ENCODE measurements around the gene SELENON. TPM values are rescaled to one million over a fixed set of nuclear protein-coding genes. Genes with fewer than 3 reads are reported as not detected.
"Not testable (repeated sequence)": the region's sequence is repeated elsewhere in the genome, so short reads cannot be mapped to it uniquely, and the experiment has no call there.

Gene SELENON
- total RNA-seq, 1 donor from 2014 or later, result 45.7 TPM

DNA sequence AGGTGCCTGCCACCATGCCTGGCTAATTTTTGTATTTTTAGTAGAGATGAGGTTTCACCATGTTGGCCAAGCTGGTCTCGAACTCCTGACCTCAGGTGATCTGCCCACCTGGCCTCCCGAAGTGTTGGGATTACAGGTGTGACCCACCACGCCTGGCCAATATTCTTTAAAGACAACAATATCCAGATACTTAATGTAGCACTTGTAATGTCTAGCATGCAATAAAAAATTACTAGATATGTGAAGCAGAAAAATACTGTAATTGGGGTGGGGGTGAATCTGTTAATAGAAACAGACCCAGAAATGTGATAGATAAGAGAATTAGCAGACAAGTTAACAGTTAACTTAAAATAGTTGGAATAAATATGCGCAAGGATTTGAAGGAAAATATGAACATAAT, 39.8 kb downstream of the SELENON start:
- ATAC-seq; DNase-seq (ENCODE audit: missing footprints): not testable (repeated sequence)
- intact Hi-C loops (cut with DNase I), result loop anchor here (5.0 kb wide), 1 partner anchor 157 kb away; the partner anchor contains the start of gene PAFAH2

- ATAC-seq, result no peak
- intact Hi-C loops (cut with DNase I), result loop anchor here (5.0 kb wide), 1 partner anchor 154 kb away; the partner anchor contains the start of gene PAFAH2
- DNase-seq (ENCODE audit: missing footprints), result no peak
Observed at GRCh38 chr1:25843483-25843882, 43.5 kb downstream of the SELENON start.

DNA sequence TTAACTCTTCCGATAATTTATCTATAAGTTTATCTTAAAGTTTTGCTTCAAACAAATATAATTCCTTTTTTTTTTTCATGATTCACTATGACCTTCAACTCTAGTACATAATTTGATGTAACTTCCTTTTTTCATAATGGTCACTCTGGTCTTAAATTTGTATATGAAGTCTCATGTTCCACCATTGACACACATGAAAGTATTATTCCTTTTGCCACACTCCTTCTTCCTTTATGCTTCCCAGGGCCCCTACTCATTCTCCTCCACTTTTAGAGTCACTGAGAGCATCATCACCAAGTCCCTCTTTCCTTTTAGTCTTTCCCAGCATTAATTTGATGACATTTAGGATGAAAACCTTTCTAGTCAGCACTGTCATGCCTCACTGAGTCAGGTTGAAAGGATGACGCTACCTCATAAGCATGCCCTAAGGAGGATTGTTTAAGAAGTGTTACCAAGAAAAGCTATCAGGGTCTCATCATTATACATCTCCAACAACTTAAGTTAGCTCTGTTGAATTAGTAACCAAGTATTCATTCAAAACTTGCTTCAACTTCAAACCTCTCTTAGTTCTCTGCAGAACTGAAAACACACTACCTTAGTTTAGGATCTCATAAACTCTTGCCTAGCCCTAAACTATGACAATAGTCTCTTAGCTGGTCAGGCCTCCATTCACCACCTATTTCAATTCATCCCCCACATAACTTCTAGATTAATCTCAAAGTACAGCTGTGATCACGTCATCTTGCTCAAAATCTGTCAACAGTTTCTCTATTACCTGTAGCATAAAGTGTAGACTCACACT, 44.7 kb downstream of the SELENON start:
- no peak for ATAC-seq

GRCh38 chr1:25845664-25846063, 45.7 kb downstream of the SELENON start:
- DNase-seq (ENCODE audit: missing footprints) (no peak), ATAC-seq (no peak)
- intact Hi-C loops (cut with DNase I), result no loop called here

More for the DNA sequence above, 44.7 kb downstream of the SELENON start:
- intact Hi-C loops (cut with DNase I), result loop anchor here (5.0 kb wide), 1 partner anchor 153 kb away; the partner anchor contains the start of gene PAFAH2
- DNase-seq (ENCODE audit: missing footprints), result no peak

GRCh38 chr1:25847929-25848328, 47.9 kb downstream of the SELENON start:
- intact Hi-C loops (cut with DNase I), result no loop called here
- no peak for DNase-seq (ENCODE audit: missing footprints)
- no peak for ATAC-seq

DNA sequence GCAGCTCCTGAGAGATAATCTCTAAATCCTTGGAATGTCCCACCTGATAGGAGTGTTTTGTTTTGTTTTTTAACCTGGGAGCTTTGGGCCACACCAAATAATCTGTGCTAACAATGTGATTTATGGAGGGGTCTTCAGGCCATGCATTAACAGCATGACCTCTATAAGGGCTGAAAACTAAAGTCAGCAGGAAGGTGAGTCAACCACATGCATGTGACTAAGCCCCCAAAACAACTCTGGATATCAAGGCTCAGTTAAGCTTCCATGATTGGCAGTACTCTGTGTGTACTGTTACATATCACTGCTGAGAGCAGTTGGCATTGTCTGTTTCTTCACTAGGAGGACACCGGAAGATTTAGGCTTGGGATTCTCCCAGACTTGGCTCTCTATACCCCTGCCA, 48.5 kb downstream of the SELENON start:
- ATAC-seq (no peak), DNase-seq (ENCODE audit: missing footprints) (no peak)
- intact Hi-C loops (cut with DNase I), result no loop called here

DNA sequence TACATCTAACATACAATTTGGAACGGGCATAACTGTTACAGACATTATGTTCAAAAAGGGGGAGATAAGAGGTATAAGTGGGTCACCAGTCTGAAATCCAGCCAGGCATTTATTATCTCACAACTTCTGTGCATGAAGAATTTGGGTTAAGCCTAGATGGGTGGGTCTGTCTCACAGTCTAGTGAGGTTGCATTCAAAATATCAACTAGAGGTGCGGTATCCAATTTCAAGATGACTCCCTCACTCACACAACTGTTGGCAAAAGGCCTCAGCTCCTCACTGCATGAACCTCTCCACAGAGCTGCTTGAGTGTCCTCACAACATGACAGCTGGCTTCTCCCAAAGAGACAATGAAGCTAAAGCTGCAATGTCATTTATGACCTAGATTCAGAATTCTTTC, 54.6 kb downstream of the SELENON start:
- no peak for ATAC-seq
- intact Hi-C loops (cut with DNase I), result no loop called here

DNA sequence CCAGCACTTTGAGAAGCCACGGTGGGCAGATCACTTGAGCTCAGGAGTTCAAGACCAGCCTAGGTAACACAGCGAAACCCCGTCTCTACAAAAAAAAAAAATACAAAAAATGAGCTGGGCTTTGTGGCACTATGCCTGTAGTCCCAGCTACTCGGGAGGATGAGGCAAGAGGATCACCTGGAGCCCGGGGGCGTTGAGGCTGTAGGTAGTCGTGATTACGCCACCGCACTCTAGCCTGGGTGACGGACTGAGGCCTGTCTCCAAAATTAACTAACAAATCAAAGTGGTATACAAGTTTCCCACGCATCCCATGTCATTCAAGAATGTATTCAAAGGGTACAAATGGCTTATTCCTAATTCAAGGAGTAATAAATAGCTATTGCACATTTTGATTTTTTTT, 56.9 kb downstream of the SELENON start:
- DNase-seq (ENCODE audit: missing footprints), result no peak
- intact Hi-C loops (cut with DNase I), result no loop called here
- ATAC-seq, result no peak

More for the DNA sequence above, 54.6 kb downstream of the SELENON start:
- no peak for DNase-seq (ENCODE audit: missing footprints)

GRCh38 chr1:25858494-25858893, 58.5 kb downstream of the SELENON start:
- intact Hi-C loops (cut with DNase I), result no loop called here
- DNase-seq (ENCODE audit: missing footprints) (no peak), ATAC-seq (no peak)

DNA sequence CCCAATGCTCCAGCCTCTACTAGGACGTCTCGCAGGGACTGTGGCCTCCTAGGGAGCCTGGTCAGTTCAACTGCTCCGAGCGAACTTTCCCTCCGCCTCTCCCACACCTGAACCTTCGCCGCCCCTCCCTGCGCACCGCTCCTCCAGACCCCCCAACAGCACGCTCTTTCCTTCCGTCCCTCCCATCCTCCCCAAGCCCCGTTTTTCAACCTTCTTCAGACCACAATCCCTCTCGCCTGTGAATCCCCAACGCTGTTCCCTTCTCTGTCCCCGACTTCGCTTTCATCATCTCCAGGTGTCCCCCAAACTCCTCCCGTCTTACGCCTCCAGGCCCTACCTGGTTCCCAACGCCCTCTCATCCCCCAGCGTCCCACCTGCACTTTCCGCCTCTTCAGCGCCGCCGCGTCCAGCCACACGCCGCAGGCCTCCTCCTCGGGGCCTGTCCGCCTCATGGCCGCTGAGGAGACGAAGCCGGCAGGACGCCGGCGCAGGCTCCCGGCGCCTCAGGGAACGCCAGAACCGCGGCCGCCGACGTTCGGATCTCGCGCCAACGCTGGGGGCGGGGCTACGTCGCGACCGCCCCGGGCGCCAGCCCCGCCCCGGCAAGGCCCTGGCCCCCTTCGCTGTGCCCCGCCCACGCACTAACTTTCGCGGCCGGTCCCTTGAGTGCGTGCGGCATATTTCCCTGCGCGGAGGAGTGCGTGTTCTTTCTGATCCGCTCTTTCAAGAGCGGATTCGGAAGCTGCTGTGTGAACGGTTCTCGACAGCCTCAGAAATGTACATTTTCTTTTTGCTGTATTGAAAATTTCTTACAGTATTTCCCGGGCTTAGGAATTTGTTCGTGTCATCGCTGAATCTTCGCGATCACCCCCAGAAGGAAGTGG, 59.2 kb downstream of the SELENON start, which contains the start of gene AUNIP:
TSS of gene AUNIP (minus strand) at position 552 of the 884 bp plus-strand sequence. CDS start at position 452, 100 bp downstream.
- intact Hi-C loops (cut with DNase I), result no loop called here
- ATAC-seq, result peak; percentile 96
- DNase-seq (ENCODE audit: missing footprints), result peak; percentile 95

DNA sequence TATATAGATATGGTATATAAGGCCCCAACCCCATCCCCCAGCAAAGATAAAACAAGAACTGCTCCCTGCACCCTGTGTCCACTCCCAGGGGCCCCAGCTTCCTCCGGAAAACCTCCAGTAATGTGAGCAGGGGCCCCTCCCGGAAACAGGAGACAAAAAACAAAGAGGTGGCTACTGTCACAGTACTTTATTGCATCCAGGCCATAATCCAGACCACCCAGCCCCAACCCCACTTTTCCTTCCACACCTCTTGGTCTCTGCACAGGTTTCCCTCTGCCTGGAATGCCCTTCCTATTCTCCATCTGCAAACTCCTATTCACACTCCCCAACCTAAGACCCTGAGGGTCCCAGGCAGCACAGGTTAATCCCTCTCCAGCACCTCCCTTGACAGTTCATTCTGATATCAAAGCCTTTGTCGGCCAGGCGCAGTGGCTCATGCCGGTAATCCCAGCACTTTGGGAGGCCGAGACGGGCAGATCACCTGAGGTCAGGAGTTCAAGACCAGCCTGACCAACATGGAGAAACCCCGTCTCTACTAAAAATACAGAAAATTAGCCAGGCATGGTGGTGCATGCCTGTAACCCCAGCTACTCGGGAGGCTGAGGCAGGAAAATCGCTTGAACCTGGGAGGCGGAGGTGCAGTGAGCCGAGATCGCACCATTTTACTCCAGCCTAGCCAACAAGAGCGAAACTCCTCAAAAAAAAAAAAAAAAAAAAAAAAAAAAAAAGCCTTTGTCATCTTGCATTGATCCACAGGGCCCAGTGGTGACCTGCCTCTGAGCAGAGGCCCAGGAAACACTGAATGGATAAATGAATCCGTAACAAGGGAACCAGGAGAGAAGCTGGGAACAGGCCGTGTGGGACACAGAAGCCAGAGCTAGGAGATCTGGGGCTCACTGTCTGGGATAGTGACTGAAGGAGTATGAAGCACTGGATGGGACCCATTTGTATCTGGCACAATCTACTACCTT, 61.6 kb downstream of the SELENON start:
- no peak for ATAC-seq
- no peak for DNase-seq (ENCODE audit: missing footprints)
- intact Hi-C loops (cut with DNase I), result no loop called here

DNA sequence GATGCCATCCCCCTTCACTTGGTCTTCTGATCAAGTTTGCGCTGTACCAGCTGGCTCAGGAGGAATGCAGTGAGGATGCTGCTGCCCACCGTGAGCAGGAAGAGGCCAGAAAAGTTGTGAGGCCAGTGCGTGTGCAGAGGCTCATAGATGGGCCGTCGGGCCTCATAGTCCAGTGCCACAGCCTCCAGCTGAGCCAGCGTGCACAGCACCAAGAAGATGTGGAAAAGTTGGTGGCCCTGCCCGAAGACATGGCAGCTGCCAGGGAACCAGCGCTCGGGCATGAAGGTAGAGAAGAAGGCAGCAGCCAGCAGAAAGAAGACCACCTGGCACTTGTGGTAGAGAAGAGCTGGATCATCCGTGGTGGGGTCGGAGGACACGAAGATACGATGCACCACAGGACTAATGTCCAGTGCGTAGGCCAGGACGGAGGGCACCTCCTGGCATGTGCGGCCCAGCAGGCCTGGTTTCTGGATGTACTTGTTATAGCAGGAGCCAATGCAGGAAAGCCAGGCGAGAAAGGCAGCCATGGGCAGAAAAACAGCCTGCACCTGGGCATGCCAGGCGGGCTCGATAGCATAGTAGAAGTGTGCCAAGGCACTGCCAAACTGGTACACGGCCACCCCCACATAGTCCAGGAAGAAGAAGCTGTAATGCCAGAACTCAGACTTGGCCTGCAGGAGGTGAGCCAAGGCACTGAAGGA, 62.9 kb downstream of the SELENON start:
- DNase-seq (ENCODE audit: missing footprints), result no peak
- intact Hi-C loops (cut with DNase I), result no loop called here
- no peak for ATAC-seq

DNA sequence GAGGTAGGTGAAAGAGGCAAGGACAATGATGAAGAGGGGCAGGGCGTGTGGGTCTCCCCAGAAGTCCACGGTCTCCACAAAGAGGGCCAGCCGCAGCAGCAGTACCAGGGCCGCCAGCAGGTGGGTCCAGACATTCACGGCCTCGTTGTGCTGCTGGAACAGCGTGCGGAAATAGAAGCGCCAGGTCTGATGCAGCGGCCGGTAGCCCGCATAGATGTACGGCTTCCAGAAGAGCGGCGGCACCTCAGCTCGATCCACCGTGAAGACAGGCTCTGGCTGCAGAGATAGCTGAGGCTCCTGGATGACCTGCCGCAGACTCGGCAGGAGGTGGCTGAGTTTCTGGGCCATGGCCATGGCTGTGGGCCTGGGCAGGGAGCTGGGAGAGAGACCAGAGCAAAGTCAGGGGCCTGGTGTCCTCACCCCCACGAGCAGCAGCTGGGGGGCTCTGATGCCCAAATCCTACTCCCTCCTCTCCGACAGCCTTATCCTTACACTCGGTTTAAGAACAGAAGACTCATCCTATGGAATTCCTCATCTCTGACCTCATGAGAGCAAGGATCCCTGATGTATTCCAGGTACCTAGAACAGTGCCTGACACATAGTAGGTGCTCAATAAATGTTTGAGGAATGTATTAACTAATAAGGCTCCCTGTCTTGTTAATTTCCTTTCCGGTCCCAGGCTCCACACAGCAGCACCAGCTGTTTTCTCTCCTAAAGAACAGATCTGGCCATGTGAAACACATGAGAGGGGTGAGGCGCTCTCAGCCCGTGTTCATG, 63.7 kb downstream of the SELENON start:
- DNase-seq (ENCODE audit: missing footprints) (no peak), ATAC-seq (no peak)
- intact Hi-C loops (cut with DNase I), result no loop called here

GRCh38 chr1:25864434-25864833, 64.4 kb downstream of the SELENON start:
- ATAC-seq, result no peak
- intact Hi-C loops (cut with DNase I), result no loop called here
- no peak for DNase-seq (ENCODE audit: missing footprints)

- DNase-seq (ENCODE audit: missing footprints) (no peak), ATAC-seq (no peak)
- intact Hi-C loops (cut with DNase I), result no loop called here
Observed at GRCh38 chr1:25866288-25866687, 66.3 kb downstream of the SELENON start.

GRCh38 chr1:25867210-25867991, 67.4 kb downstream of the SELENON start:
- DNase-seq (ENCODE audit: missing footprints), result no peak
- intact Hi-C loops (cut with DNase I), result no loop called here
- no peak for ATAC-seq

All from Right ventricle myocardium inferior (tissue), 1 donor.